NCI-H748 (cell line): ENCODE data around the gene ING4.
A peak's percentile ranks its signal among the peaks of the same experiment; 100 is the strongest.

Experiments used
- DNase-seq: peaks from one replicate; lab custom pipeline; 2025; ENCODE audit not compliant: unreplicated experiment; lab: John Stamatoyannopoulos, UW

Gene ING4

GRCh38 chr12:6688543-6688998 lies 25.7 kb upstream of the ING4 start:
- DNase-seq: no peak

- no peak for DNase-seq
Observed at GRCh38 chr12:6685814-6686213, 22.9 kb upstream of the ING4 start.

DNA sequence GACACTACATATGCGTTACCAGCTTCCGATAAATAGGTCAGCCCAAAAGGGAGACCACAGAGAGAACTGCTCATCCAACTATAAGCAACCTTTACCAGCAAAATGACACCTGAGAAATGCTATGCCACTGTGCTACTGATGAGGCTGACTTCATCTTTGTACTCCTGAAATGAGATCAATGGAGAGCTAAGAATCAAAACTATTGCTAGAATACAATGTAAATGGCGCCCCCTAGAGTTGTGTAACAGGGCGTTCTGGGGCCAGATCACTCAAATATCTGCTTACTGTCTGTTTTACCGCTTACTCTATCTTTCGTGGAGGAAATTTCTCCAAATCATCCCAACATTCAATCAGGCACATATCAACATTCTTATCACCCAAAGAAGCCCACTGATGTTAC lies 21.7 kb upstream of the ING4 start:
- DNase-seq: peak; percentile 31

- DNase-seq: no peak
Observed at GRCh38 chr12:6676962-6677361, 14.0 kb upstream of the ING4 start.

- DNase-seq: no peak
Observed at GRCh38 chr12:6672143-6672542, 9.2 kb upstream of the ING4 start.

GRCh38 chr12:6667559-6668210 lies 4.8 kb upstream of the ING4 start:
- DNase-seq: peak; percentile 9

GRCh38 chr12:6666211-6666610 lies 3.3 kb upstream of the ING4 start:
- DNase-seq: no peak

GRCh38 chr12:6664902-6665301 lies 2.0 kb upstream of the ING4 start:
- no peak for DNase-seq

GRCh38 chr12:6662602-6662905 lies 365 bp downstream of the ING4 start:
- DNase-seq: no peak

GRCh38 chr12:6653987-6654386 lies 8.9 kb downstream of the ING4 start:
- no peak for DNase-seq

- no peak for DNase-seq
Observed at GRCh38 chr12:6653342-6653741, 9.6 kb downstream of the ING4 start.

DNA sequence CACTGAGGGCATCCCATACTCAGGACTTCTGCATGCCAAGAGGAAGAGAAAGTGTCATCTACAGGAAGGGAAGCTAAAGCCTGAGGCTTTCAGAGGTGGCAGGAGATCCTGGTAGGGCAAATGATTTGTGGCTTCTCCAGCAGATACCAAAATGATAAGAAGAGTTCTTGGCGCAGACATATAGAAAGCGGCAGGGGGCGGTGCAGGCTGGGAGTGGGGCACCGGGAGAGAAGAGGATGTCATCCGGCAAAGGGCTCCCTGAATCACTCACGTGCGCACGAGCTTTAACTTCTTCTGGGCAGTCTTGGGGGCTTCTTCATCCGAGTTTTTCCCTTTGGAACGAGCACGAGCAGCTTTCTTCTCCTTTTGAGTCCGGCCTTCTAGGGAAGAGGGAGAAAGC lies 10.5 kb downstream of the ING4 start:
- DNase-seq: no peak

- no peak for DNase-seq
Observed at GRCh38 chr12:6650832-6651231, 12.1 kb downstream of the ING4 start.

GRCh38 chr12:6647083-6647604 lies 15.8 kb downstream of the ING4 start, which contains the start of gene ACRBP:
TSS of gene ACRBP (minus strand) at chr12:6647432. CDS start at chr12:6647366, 66 bp downstream.
- peak; percentile 77 for DNase-seq

- DNase-seq: peak; percentile 33
Observed at GRCh38 chr12:6646276-6647082, 16.4 kb downstream of the ING4 start.

GRCh38 chr12:6644903-6645302 lies 18.0 kb downstream of the ING4 start:
- peak; percentile 63 for DNase-seq

DNA sequence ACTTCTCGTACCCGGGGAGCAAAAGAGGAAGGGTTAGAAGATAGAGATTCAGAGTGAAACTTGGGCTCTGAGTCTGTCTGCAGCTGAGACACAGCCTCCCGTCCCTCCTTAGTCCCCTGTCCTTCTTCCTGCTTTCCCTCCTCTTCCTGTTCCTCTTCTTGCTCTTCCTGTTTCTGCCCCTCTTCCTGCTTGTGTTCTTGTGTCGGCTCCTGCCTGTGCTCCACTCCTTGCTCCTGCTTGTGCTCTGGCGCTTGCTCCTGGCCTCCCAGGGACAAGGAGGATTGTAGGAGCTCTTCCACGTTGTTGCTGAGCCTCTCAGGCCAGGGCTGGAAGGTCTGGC lies 18.7 kb downstream of the ING4 start:
- no peak for DNase-seq

GRCh38 chr12:6643569-6644256 lies 19.2 kb downstream of the ING4 start:
- DNase-seq: no peak

DNA sequence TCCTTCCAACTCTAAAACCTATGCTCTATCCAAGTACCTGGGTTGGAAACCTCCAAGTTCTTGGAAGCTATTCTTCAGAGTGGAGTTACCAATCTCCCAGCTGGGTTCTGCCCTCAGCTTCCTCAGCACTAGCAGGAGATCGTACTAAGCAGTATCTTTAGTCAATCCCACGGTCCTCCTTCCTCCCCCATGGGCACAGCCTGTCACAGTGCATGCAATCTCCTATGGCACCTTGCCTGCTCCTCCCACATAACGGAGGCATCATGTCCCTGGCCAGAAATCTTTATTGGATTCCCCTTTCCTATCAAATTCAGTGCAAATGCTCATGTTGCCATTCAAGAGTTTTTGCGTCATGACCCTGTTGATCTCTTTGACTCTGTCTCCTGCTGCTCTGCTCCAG lies 21.8 kb downstream of the ING4 start:
- DNase-seq: no peak

DNA sequence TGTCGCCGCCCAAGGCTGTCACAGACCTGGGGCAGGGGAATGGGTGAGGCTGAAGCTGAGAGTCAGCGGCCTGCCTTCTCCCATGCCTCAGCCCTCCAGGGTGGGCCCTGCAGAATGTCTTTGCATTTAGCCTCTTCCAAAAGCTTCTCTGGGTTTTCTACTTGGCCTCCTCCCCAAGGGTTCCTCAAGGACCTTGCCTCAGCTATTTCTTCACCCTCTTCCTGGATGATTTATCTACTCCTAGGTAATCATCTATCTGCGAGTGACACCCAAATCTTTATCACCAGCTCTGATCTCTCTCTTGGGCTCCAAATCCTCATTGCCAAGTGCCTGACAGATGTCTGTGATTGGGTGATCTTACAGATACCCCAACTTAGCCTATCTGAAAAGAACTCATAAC lies 22.4 kb downstream of the ING4 start:
- no peak for DNase-seq

DNA sequence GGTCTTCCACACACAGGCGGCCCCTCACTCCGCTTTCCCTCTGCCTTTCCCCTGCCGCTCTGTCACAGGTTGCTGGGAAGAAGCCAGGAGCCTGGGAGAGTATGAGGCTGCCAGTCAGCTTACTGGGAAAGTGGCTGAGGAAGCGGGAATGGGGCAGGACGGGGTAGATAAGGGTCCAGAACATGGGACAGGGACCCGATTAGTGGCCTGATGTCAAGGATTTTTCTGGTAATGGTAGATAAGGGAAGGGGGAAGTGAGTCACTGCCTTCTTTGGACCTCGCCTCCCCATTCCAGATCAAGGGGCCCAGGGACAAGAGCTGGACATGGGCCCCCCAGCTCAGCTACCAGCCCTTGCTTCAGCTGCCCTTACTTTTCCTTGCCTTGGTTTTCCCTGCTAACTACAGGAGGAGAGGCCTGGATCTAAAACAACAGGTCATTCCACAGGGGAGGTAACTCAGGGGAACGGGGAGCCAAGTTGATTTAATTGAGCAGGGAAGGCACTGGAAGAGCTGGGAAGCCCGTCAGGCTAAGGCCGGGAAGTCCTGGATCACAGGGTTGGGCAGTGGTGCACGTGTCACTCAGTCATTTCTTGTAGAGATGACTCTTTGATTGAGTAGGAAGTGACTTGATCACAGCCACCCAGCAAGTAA lies 23.6 kb downstream of the ING4 start:
- DNase-seq: no peak
